ENCODE data around the gene ARID1B. TPM values are rescaled to one million over a fixed set of nuclear protein-coding genes. Genes with fewer than 3 reads are reported as not detected.

The ARID1B gene
- total and polyA plus RNA-seq, 2 of the 13 experiments (the other 11 are each of a cell fraction or from before 2014, with no cell fraction given): 20.1 to 32.6 TPM

GRCh38 chr6:157184202-157185015 lies 407.2 kb downstream of the ARID1B start (continued):
- TF ChIP-seq, protein P1, sequence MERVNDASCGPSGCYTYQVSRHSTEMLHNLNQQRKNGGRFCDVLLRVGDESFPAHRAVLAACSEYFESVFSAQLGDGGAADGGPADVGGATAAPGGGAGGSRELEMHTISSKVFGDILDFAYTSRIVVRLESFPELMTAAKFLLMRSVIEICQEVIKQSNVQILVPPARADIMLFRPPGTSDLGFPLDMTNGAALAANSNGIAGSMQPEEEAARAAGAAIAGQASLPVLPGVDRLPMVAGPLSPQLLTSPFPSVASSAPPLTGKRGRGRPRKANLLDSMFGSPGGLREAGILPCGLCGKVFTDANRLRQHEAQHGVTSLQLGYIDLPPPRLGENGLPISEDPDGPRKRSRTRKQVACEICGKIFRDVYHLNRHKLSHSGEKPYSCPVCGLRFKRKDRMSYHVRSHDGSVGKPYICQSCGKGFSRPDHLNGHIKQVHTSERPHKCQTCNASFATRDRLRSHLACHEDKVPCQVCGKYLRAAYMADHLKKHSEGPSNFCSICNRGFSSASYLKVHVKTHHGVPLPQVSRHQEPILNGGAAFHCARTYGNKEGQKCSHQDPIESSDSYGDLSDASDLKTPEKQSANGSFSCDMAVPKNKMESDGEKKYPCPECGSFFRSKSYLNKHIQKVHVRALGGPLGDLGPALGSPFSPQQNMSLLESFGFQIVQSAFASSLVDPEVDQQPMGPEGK (CRISPR knock-in tag; IDR thresholded peaks at IDR 0.05): peak; percentile 98
- peak; percentile 98 for TF ChIP-seq ZNF263 (CRISPR knock-in tag; IDR thresholded peaks at IDR 0.05)
- TF ChIP-seq SOX6 (IDR thresholded peaks at IDR 0.05): no peak
- peak; percentile 72; the same call in 1 of the 2 replicates for TF ChIP-seq SOX6 (CRISPR knock-in tag; IDR thresholded peaks at IDR 0.05)
- peak; percentile 32; the same call in 1 of the 2 replicates for TF ChIP-seq HNF4A (CRISPR knock-in tag; IDR thresholded peaks at IDR 0.05)
- TF ChIP-seq GABPB1 (CRISPR knock-in tag; IDR thresholded peaks at IDR 0.05): peak; percentile 89
- TF ChIP-seq, protein P2, sequence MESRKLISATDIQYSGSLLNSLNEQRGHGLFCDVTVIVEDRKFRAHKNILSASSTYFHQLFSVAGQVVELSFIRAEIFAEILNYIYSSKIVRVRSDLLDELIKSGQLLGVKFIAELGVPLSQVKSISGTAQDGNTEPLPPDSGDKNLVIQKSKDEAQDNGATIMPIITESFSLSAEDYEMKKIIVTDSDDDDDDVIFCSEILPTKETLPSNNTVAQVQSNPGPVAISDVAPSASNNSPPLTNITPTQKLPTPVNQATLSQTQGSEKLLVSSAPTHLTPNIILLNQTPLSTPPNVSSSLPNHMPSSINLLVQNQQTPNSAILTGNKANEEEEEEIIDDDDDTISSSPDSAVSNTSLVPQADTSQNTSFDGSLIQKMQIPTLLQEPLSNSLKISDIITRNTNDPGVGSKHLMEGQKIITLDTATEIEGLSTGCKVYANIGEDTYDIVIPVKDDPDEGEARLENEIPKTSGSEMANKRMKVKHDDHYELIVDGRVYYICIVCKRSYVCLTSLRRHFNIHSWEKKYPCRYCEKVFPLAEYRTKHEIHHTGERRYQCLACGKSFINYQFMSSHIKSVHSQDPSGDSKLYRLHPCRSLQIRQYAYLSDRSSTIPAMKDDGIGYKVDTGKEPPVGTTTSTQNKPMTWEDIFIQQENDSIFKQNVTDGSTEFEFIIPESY (CRISPR knock-in tag; IDR thresholded peaks at IDR 0.05): peak; percentile 89
- peak; percentile 66; the same call in 1 of the 2 replicates for TF ChIP-seq IRF2 (CRISPR knock-in tag; IDR thresholded peaks at IDR 0.05)
- TF ChIP-seq ELF3 (CRISPR knock-in tag; IDR thresholded peaks at IDR 0.05): peak; percentile 32; the same call in 1 of the 2 replicates
- peak; percentile 41; the same call in 1 of the 2 replicates for TF ChIP-seq POGK (CRISPR knock-in tag; conservative IDR thresholded peaks at IDR 0.05)
- no peak for TF ChIP-seq ZNF326 (CRISPR knock-in tag; IDR thresholded peaks at IDR 0.05; ENCODE audit: borderline replicate concordance)
- TF ChIP-seq SP2 (CRISPR knock-in tag; IDR thresholded peaks at IDR 0.05): no peak
- TF ChIP-seq ZNF704 (CRISPR knock-in tag; IDR thresholded peaks at IDR 0.05; ENCODE audit: borderline replicate concordance): no peak
- no peak for TF ChIP-seq ZSCAN31 (CRISPR knock-in tag; IDR thresholded peaks at IDR 0.05; ENCODE audit: low read depth)
- no peak for TF ChIP-seq ATF3 (CRISPR knock-in tag; IDR thresholded peaks at IDR 0.05)
- peak; percentile 33; the same call in 1 of the 2 replicates for TF ChIP-seq MEF2D (CRISPR knock-in tag; IDR thresholded peaks at IDR 0.05)
- TF ChIP-seq SALL1 (CRISPR knock-in tag; IDR thresholded peaks at IDR 0.05): peak; percentile 58; the same call in 1 of the 2 replicates
- 0 out of 2 replicates have a peak, but pooled peaks have one; percentile 33 for TF ChIP-seq ZGPAT (CRISPR knock-in tag; IDR thresholded peaks at IDR 0.05)
